ENCODE measurements around the gene LAMA4. TPM values are rescaled to one million over a fixed set of nuclear protein-coding genes. Genes with fewer than 3 reads are reported as not detected.

The LAMA4 gene
- polyA plus RNA-seq, 2 of the 4 experiments (the other 2 are of a cell fraction): 1.0 to 3.1 TPM

- H3K27ac ChIP-seq: no peak overlapping the region
- no peaks in the 10 kb centered on the region for H3K9me3 ChIP-seq
- no peak for FAIRE-seq
- TF ChIP-seq SMC3 (IDR thresholded peaks at IDR 0.05) (no peak), HMGXB4 (CRISPR knock-in tag; IDR thresholded peaks at IDR 0.05; ENCODE audit: borderline replicate concordance) (no peak), HES2 (IDR thresholded peaks at IDR 0.05) (no peak), MYC (IDR thresholded peaks at IDR 0.05; ENCODE audit: borderline replicate concordance, low read length) (no peak), NR3C1 (IDR thresholded peaks at IDR 0.05) (no peak), ATOH8 (CRISPR knock-in tag; IDR thresholded peaks at IDR 0.05; ENCODE audit: low read depth) (no peak), HOXA7 (CRISPR knock-in tag; IDR thresholded peaks at IDR 0.05) (no peak)
- no peak overlapping the region for H3K4me3 ChIP-seq
- POLR2A ChIA-PET: no interaction called here
- no peak for DNase-seq (ENCODE audit: low read depth in 1 of 2, low spot score in 1 of 2)
- H3K4me2 ChIP-seq: no peak overlapping the region
- CTCF ChIA-PET: interaction anchor here (1.1 to 1.5 kb wide), 2 partner anchors 15 kb away, joined by 4 to 7 read pairs; no protein-coding TSS in a partner anchor
- ATAC-seq: no peak
- WGBS (ENCODE audit: missing lambda C conversion rate): 58% methylated on average over 3 of the region's 3 CpGs
- no peaks in the 10 kb centered on the region for H3K4me1 ChIP-seq
These were observed 59.2 kb downstream of the LAMA4 start for GRCh38 chr6:112195166-112195565.

GRCh38 chr6:112194511-112194910 is 59.9 kb downstream of the LAMA4 start:
- POLR2A ChIA-PET: no interaction called here
- CTCF ChIA-PET: interaction anchor here (1.1 kb wide), 1 partner anchor 14 kb away, joined by 4 read pairs; no protein-coding TSS in a partner anchor
- no peak overlapping the region for H3K4me2 ChIP-seq
- no peak for TF ChIP-seq MYC (IDR thresholded peaks at IDR 0.05; ENCODE audit: borderline replicate concordance, low read length)
- TF ChIP-seq CBX2 (IDR thresholded peaks at IDR 0.05; ENCODE audit: borderline replicate concordance, low read depth): no peak
- H3K4me1 ChIP-seq: no peaks in the 10 kb centered on the region
- no peak overlapping the region for H3K27ac ChIP-seq
- DNase-seq (ENCODE audit: low read depth in 1 of 2, low spot score in 1 of 2): no peak
- no peak overlapping the region for H3K4me3 ChIP-seq
- H3K9me3 ChIP-seq: no peaks in the 10 kb centered on the region
- 96% methylated on average over 1 of the region's 1 CpG for WGBS (ENCODE audit: missing lambda C conversion rate)
- ATAC-seq: no peak
- no peak for FAIRE-seq

GRCh38 chr6:112193535-112194051 is 60.8 kb downstream of the LAMA4 start:
- no peak overlapping the region for H3K27ac ChIP-seq
- ChIA-PET CTCF (interaction anchor here (1.0 to 1.6 kb wide), 2 partner anchors 13 to 107 kb away, joined by 3 to 7 read pairs; no protein-coding TSS in a partner anchor), POLR2A (no interaction called here)
- FAIRE-seq (no peak), ATAC-seq (no peak), DNase-seq (ENCODE audit: low read depth in 1 of 2, low spot score in 1 of 2) (no peak)
- H3K4me2 ChIP-seq: no peak overlapping the region
- no peaks in the 10 kb centered on the region for H3K9me3 ChIP-seq
- no peak overlapping the region for H3K4me3 ChIP-seq
- no peak for TF ChIP-seq CHD4 (IDR thresholded peaks at IDR 0.05; ENCODE audit: borderline replicate concordance)
- no peak for TF ChIP-seq EP300 (IDR thresholded peaks at IDR 0.05)
- no peak for TF ChIP-seq TP53 (CRISPR knock-in tag; IDR thresholded peaks at IDR 0.05)
- no peak for TF ChIP-seq NPAS2 (CRISPR knock-in tag; IDR thresholded peaks at IDR 0.05; ENCODE audit: borderline replicate concordance)
- no peak for TF ChIP-seq PBX3 (IDR thresholded peaks at IDR 0.05)
- TF ChIP-seq HDAC2 (IDR thresholded peaks at IDR 0.05): no peak
- H3K4me1 ChIP-seq: no peaks in the 10 kb centered on the region
- 25% methylated on average over 1 of the region's 1 CpG for WGBS (ENCODE audit: missing lambda C conversion rate)

GRCh38 chr6:112193117-112193516 is 61.2 kb downstream of the LAMA4 start:
- no peak for TF ChIP-seq KDM5A (IDR thresholded peaks at IDR 0.05)
- no peak for TF ChIP-seq KDM1A (IDR thresholded peaks at IDR 0.05; ENCODE audit: low read depth)
- TF ChIP-seq ELK1 (IDR thresholded peaks at IDR 0.05; ENCODE audit: low read depth, low read length): no peak
- no peak for TF ChIP-seq RNF2 (IDR thresholded peaks at IDR 0.05; ENCODE audit: borderline replicate concordance, low read depth)
- TF ChIP-seq MAZ (IDR thresholded peaks at IDR 0.05; ENCODE audit: borderline replicate concordance, low read depth, low read length): no peak
- no peak for TF ChIP-seq BCL3 (IDR thresholded peaks at IDR 0.05)
- TF ChIP-seq POLR2A (IDR thresholded peaks at IDR 0.05; ENCODE audit: low read length): no peak
- H3K4me1 ChIP-seq: no peaks in the 10 kb centered on the region
- no peak overlapping the region for H3K4me3 ChIP-seq
- no peak for FAIRE-seq
- ATAC-seq: no peak
- H3K9me3 ChIP-seq: no peaks in the 10 kb centered on the region
- no peak for DNase-seq (ENCODE audit: low read depth in 1 of 2, low spot score in 1 of 2)
- no peak overlapping the region for H3K27ac ChIP-seq
- ChIA-PET POLR2A (no interaction called here), CTCF (interaction anchor here (0.7 to 1.6 kb wide), 3 partner anchors 13 to 1743 kb away, joined by 3 to 7 read pairs (median 3); no protein-coding TSS in a partner anchor)
- no peak overlapping the region for H3K4me2 ChIP-seq

Measured in A549 (cell line).